ENCODE results near the gene TMEM109.
"Not testable (repeated sequence)": the region's sequence is repeated elsewhere in the genome, so short reads cannot be mapped to it uniquely, and the experiment has no call there.

TMEM109 gene

DNA sequence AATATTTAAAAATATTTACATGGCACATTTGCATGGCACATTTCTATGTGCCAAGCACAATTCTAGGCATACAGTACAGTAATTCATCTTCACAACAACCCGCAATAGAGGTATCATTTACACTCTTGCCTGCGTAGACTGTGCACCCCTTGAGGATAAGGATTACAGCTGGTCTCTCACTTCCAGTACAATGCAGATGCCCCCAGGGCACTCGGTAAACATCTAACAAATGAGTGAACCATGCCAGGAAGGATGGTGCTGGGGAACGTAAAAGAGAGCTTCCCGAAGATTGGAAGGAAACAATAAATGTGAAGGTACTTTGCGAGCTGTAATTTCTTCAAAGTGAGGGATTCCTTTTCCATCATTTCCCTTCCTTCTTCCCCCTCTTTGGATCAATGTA lies 8.9 kb upstream of the TMEM109 start:
- DNase-seq (ENCODE audit: low read depth), result no peak
- TF ChIP-seq, protein P1, sequence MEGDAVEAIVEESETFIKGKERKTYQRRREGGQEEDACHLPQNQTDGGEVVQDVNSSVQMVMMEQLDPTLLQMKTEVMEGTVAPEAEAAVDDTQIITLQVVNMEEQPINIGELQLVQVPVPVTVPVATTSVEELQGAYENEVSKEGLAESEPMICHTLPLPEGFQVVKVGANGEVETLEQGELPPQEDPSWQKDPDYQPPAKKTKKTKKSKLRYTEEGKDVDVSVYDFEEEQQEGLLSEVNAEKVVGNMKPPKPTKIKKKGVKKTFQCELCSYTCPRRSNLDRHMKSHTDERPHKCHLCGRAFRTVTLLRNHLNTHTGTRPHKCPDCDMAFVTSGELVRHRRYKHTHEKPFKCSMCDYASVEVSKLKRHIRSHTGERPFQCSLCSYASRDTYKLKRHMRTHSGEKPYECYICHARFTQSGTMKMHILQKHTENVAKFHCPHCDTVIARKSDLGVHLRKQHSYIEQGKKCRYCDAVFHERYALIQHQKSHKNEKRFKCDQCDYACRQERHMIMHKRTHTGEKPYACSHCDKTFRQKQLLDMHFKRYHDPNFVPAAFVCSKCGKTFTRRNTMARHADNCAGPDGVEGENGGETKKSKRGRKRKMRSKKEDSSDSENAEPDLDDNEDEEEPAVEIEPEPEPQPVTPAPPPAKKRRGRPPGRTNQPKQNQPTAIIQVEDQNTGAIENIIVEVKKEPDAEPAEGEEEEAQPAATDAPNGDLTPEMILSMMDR (conservative IDR thresholded peaks at IDR 0.05; ENCODE audit: low read depth, low read length), result no peak
- H3K4me3 ChIP-seq (ENCODE audit: low read length), result peak overlapping the region; percentile 93

DNA sequence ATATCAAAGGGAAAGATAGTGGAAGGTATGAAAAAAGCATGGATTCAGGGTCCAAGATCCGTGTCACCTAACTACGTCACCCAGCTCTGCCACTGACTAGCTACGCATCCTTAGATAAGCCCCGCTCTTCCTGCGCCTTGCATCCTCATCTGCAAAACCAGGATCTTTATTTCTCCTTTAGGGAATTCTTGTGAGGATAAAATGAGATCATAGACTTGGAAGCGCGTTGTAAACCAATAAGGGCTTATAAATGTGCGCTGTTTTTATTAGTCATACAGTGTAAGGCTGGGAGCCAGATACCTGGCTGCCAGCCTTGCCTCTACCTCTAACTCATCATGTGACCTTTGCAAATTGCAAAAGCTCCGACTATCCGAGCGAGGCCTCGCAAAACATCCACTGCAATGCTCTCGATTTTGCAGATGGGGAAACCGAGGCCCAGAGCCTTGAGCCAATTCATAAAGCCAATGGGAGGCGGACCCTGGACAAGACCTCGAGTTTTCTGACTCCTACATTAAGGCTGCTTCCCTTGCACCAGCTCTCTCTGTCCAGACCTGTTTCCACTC lies 8.3 kb upstream of the TMEM109 start:
- peak overlapping the region; percentile 93 for H3K4me3 ChIP-seq (ENCODE audit: low read length)
- TF ChIP-seq, protein P1 (conservative IDR thresholded peaks at IDR 0.05; ENCODE audit: low read depth, low read length), result no peak

DNA sequence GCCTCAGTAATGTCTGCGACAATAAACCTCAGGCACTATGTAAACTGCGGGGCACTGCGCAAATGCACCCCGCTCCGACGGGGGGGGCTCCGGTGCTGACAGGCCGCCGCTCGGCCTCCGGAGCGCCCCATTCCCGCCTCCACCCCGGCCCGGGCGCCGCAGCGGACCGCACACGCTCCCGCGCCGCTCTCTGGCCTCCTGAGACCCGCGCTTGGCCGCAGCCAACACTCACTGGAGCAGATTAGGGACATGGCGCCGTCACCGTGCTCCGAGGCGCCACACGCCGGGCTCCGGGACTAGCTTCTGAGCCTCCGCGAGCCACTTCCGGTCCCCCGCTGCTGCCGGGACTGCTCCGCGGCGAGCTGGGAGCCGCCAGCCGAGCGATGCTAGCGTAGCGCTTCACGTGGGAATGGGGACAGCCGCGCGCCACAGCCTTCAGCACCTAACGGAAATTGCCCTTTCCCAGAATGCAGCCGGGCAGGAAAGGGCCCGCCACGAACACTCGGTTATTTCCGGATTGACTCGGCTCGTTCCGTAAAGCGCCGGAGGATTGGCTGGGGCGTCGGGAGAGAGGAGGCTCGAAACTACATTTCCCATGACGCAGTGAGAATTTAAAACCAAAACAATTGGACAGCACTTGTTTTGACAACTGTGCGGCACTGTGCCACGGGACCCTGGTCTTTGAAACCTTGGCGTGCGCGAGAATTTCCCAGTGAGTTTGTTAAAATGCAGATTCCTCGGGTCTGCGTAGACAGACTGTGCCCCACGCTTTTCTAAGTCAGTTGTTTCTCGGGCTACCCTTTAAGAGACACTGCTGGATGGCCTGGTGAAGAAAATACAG lies 7.6 kb upstream of the TMEM109 start, which contains the start of gene PRPF19:
Gene PRPF19, minus strand, starts transcription at position 454 of the 841 bp plus-strand sequence. Its CDS starts 203 bp downstream, at position 251.
- H3K4me3 ChIP-seq (ENCODE audit: low read length), result peak within 1 kb of the TSS; percentile 93
- DNase-seq (ENCODE audit: low read depth), result peak; percentile 83
- TF ChIP-seq, protein P1 (conservative IDR thresholded peaks at IDR 0.05; ENCODE audit: low read depth, low read length), result no peak

More for the DNA sequence above, 8.3 kb upstream of the TMEM109 start:
- no peak for DNase-seq (ENCODE audit: low read depth)

- no peak for DNase-seq (ENCODE audit: low read depth)
- H3K4me3 ChIP-seq (ENCODE audit: low read length), result no peak overlapping the region
- TF ChIP-seq, protein P1 (conservative IDR thresholded peaks at IDR 0.05; ENCODE audit: low read depth, low read length), result no peak
These were observed 5.2 kb upstream of the TMEM109 start for GRCh38 chr11:60908803-60909202.

- DNase-seq (ENCODE audit: low read depth); H3K4me3 ChIP-seq (ENCODE audit: low read length): not testable (repeated sequence)
These were observed 4.2 kb upstream of the TMEM109 start for GRCh38 chr11:60909680-60910280.

GRCh38 chr11:60910281-60910687 lies 3.7 kb upstream of the TMEM109 start:
- TF ChIP-seq, protein P1 (conservative IDR thresholded peaks at IDR 0.05; ENCODE audit: low read depth, low read length), result no peak
- H3K4me3 ChIP-seq (ENCODE audit: low read length), result no peak overlapping the region
- no peak for DNase-seq (ENCODE audit: low read depth)

- DNase-seq (ENCODE audit: low read depth), result no peak
- TF ChIP-seq, protein P1 (conservative IDR thresholded peaks at IDR 0.05; ENCODE audit: low read depth, low read length), result no peak
- H3K4me3 ChIP-seq (ENCODE audit: low read length), result no peak overlapping the region
These were observed 3.1 kb upstream of the TMEM109 start for GRCh38 chr11:60910711-60911380.

Measured in retinal pigment epithelial cell (primary cell).